ENCODE data around the gene EFEMP1. TPM values are rescaled to one million over a fixed set of nuclear protein-coding genes. Genes with fewer than 3 reads are reported as not detected.
A peak's percentile ranks its signal among the peaks of the same experiment; 100 is the strongest.

EFEMP1 gene
- polyA plus RNA-seq (ENCODE audit: insufficient read length): 29.9 TPM

DNA sequence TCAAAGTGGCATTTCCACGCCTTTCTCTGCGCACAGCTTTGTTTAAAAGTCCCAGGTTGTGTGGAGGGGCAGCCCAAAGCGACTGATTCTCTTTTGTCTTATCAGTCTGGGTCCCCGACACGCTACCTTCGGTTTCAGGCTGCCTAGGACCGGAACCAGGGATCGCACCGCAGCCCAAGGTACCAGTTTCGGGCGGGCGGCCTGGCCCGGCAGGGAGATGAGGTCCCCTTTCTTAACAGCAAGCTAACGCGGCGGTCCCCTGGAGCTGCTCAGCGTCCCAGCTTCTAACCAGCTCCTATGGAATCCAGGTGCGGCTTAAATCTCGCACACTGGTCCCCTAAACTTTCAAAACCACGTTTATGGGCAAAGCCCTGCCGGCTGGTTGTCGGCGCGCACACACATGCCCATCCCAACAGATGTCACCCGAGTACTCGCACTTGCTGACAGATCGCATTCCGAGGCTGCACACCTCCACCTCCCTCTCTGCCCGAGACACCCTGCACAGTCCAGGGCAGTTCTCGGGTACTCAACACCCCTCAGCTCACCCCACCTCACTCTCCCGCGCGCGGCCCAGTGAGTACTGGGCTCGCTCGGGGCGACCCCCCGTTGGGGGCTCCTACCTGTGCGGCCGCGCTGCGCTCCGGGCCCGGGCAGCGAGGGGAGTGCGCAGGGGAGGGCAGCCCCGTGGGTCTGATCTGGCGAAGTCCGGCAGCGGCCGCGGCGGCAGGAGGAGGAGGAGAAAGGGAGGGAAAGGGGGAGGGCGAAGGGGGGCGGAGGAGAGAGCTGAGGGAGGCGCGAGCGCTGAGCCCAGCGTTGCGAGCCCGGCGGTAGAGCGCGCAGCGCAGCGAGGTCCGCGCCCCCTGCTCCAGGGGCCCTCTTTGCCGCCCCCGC lies at the start of gene EFEMP1:
EFEMP1 (minus strand) TSS at position 692 of the 891 bp plus-strand sequence. CDS start 1,342 bp downstream, outside the sequence.
- no peak for DNase-seq (ENCODE audit: low read depth)

GRCh38 chr2:55970500-55970899 lies 46.9 kb upstream of the EFEMP1 start:
- peak; percentile 52 for DNase-seq (ENCODE audit: low read depth)

DNA sequence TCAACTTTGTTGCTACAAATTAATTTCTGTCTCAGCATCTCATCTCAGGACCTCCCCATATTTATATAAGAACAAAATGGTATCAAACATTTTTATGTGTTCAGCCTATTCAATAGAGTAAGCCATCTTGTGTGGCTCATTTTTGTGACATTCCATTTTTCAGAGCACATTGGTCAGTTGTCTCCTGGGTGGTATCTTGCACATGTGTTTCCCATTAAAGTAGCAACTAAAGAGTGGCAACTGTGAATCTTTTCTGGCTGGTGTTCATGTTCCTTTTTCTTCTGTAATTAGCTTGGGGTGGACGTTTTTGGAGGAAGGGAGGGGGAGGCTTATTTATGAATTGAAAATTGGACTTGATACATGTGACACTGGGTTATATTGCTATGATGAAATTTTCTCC lies 45.4 kb upstream of the EFEMP1 start:
- DNase-seq (ENCODE audit: low read depth): no peak

- no peak for DNase-seq (ENCODE audit: low read depth)
These were observed 43.0 kb upstream of the EFEMP1 start for GRCh38 chr2:55966401-55967118.

DNA sequence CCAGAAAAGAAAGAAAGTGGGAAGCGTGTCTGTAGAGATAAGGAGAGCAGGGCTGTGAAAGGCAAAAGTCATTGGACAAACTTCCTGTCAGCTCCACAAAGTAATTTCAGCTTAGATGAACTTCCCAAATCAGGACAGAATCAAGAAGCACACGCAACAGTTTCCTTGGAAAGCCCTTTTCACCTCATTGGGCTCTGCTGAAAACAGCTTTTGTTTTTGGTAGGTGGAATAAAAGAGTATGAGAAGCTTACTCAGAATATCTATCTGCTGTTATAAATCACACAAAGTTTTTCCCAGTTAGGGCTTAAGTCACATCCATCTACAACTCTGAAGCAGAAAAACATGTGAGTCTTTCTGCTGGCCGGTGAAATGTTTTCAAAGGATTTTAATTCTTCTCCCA lies 42.4 kb upstream of the EFEMP1 start:
- no peak for DNase-seq (ENCODE audit: low read depth)

GRCh38 chr2:55965276-55965675 lies 41.7 kb upstream of the EFEMP1 start:
- no peak for DNase-seq (ENCODE audit: low read depth)

GRCh38 chr2:55962915-55963314 lies 39.3 kb upstream of the EFEMP1 start:
- no peak for DNase-seq (ENCODE audit: low read depth)

DNA sequence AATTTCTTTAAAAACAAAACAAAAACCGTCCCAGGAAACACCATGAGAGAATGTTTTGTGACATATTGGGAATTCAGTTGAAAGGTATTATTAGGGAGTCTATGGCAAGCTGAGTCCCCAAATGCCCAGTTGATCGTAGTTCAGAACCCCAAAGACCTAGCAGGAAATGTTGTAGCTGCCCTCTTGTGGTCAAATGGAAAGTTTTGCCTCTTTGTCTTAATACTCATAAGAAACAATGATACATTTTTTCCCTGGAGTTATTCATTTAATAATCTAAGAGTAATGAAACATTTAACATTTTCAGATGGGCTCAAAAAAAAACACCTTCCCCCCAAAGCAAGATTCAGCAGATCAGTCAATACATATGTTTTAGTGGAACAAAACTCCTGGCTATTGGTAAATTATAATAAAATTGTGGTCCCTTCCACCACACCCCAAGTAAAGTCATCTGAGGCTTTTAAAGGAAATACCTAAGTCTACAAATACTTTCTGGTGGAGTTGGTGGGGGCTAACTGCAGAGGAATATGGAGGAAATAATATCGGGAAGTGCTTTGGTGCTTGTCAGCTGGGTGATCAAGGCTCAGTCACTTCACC lies 37.8 kb upstream of the EFEMP1 start:
- no peak for DNase-seq (ENCODE audit: low read depth)

- no peak for DNase-seq (ENCODE audit: low read depth)
These were observed 35.2 kb upstream of the EFEMP1 start for GRCh38 chr2:55958756-55959155.

- no peak for DNase-seq (ENCODE audit: low read depth)
These were observed 33.6 kb upstream of the EFEMP1 start for GRCh38 chr2:55957142-55957541.

GRCh38 chr2:55954306-55955035 lies 30.9 kb upstream of the EFEMP1 start:
- DNase-seq (ENCODE audit: low read depth): no peak

GRCh38 chr2:55952415-55952814 lies 28.8 kb upstream of the EFEMP1 start:
- no peak for DNase-seq (ENCODE audit: low read depth)

DNA sequence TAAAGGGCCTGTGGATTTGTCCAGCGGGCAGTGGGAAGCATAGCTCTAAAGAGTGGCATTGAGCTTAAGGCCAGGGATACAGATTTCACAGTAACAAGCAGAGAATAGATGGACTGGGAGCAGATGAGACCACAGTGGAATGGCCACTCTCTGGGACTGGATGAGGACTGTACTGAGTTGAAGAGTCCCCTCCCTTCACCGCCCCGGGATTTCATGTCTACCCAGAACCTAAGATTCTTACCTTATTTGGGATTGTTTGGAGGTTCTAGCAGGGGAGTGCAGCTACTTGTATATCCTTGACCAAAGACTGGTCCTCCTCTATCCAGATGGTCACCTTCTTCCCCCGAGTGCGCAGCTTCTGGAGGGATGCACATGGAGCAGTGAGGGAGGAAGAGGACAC lies 28.0 kb upstream of the EFEMP1 start:
- no peak for DNase-seq (ENCODE audit: low read depth)

- DNase-seq (ENCODE audit: low read depth): no peak
These were observed 26.0 kb upstream of the EFEMP1 start for GRCh38 chr2:55949613-55950012.

GRCh38 chr2:55949211-55949610 lies 25.6 kb upstream of the EFEMP1 start:
- DNase-seq (ENCODE audit: low read depth): no peak

DNA sequence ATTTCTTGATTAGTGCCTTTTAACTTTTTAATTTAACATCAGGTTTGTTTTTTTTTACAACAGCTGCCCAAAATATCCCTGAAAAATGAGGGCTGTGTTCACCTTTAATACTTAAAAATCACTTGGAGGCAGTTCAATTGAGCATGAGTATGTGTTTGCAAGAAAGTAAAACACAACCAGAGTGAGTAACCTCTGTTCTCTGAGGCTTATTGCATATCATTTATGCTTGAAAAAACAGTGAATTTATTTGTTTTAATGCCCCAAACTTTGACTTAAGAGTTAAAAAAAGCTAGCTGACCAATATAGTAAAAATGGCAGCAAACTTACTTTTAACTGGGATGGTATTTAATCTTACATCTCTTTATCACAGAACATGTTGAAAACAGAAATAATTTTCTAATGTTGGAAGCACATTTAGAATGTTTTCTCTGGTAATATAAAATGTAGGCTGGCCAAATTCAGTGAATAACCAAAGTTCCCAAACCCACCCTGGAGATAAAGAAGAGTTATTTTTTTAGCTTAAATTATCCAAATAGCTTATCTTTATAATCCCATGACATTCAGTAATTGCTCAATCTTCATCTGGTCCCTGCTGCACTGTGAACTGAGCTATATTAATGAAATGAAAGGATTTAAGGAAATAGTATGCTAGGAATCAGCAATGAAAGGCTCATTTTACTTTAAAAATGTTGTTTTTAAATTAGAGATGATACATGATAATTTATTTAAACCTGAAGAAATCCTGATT lies 24.8 kb upstream of the EFEMP1 start:
- no peak for DNase-seq (ENCODE audit: low read depth)

- DNase-seq (ENCODE audit: low read depth): no peak
These were observed 24.2 kb upstream of the EFEMP1 start for GRCh38 chr2:55947752-55948151.

GRCh38 chr2:55946793-55947192 lies 23.2 kb upstream of the EFEMP1 start:
- no peak for DNase-seq (ENCODE audit: low read depth)

GRCh38 chr2:55943466-55943865 lies 19.9 kb upstream of the EFEMP1 start:
- DNase-seq (ENCODE audit: low read depth): no peak

- DNase-seq (ENCODE audit: low read depth): no peak
These were observed 12.8 kb upstream of the EFEMP1 start for GRCh38 chr2:55936351-55936750.

- no peak for DNase-seq (ENCODE audit: low read depth)
These were observed 10.8 kb upstream of the EFEMP1 start for GRCh38 chr2:55934337-55934736.
